Skeletal muscle satellite cell (primary cell): ENCODE measurements around the gene BPI.
"Not testable (repeated sequence)": the region's sequence is repeated elsewhere in the genome, so short reads cannot be mapped to it uniquely, and the experiment has no call there.

ENCODE experiments used
- H3K27me3 ChIP-seq: 2 replicates; pipeline ENCODE4 v1.7.0; 2013; ENCODE audit warnings: low read length; ENCODE audit not compliant: control insufficient read depth, insufficient read depth
- H3K36me3 ChIP-seq: 2 replicates; pipeline ENCODE4 v1.7.0; 2013; ENCODE audit warnings: mild to moderate bottlenecking, control low read depth, low read length; ENCODE audit not compliant: insufficient read depth
- H3K4me1 ChIP-seq: 2 replicates; pipeline ENCODE4 v1.7.0; 2013; ENCODE audit warnings: low read length; ENCODE audit not compliant: control insufficient read depth, insufficient read depth
- H3K4me2 ChIP-seq: 2 replicates; pipeline ENCODE4 v1.7.0; 2013; ENCODE audit warnings: mild to moderate bottlenecking, low read length
- H3K4me3 ChIP-seq: 2 replicates; pipeline ENCODE4 v1.7.0; 2013; ENCODE audit warnings: low read length
- H3K9ac ChIP-seq: 2 replicates; pipeline ENCODE4 v1.7.0; 2013; ENCODE audit warnings: mild to moderate bottlenecking, low read depth, low read length, moderate library complexity
- H3K9me3 ChIP-seq: replicated peaks from 2 replicates; pipeline ENCODE4 v1.7.0; 2013; ENCODE audit warnings: mild to moderate bottlenecking, control low read depth, low read length

Gene BPI

GRCh38 chr20:38339521-38339896 is 35.6 kb downstream of the BPI start:
- not testable (repeated sequence) for H3K9me3 ChIP-seq, H3K4me1 ChIP-seq, H3K4me2 ChIP-seq, H3K36me3 ChIP-seq, H3K4me3 ChIP-seq, H3K9ac ChIP-seq
- H3K27me3 ChIP-seq = peaks cover 65% of the 10 kb centered on the region

GRCh38 chr20:38339997-38340396 is 36.0 kb downstream of the BPI start:
- no peak overlapping the region for H3K4me2 ChIP-seq
- no peak overlapping the region for H3K9ac ChIP-seq
- H3K9me3 ChIP-seq = peaks cover 8% of the 10 kb centered on the region
- H3K27me3 ChIP-seq = peaks cover 67% of the 10 kb centered on the region
- H3K4me1 ChIP-seq = no peaks in the 10 kb centered on the region
- H3K36me3 ChIP-seq = no peaks in the 10 kb centered on the region
- no peak overlapping the region for H3K4me3 ChIP-seq

GRCh38 chr20:38340693-38341092 is 36.7 kb downstream of the BPI start:
- Histone ChIP-seq H3K27me3 (peaks cover 68% of the 10 kb centered on the region), H3K4me2 (no peak overlapping the region), H3K4me1 (no peaks in the 10 kb centered on the region), H3K4me3 (no peak overlapping the region), H3K9ac (no peak overlapping the region), H3K9me3 (peaks cover 8% of the 10 kb centered on the region), H3K36me3 (no peaks in the 10 kb centered on the region)

- Histone ChIP-seq H3K36me3 (no peaks in the 10 kb centered on the region), H3K4me3 (no peak overlapping the region), H3K9me3 (peaks cover 8% of the 10 kb centered on the region), H3K9ac (no peak overlapping the region), H3K27me3 (peaks cover 68% of the 10 kb centered on the region), H3K4me1 (no peaks in the 10 kb centered on the region), H3K4me2 (no peak overlapping the region)
These were observed 38.3 kb downstream of the BPI start for GRCh38 chr20:38342216-38342615.

- no peak overlapping the region for H3K4me2 ChIP-seq
- H3K36me3 ChIP-seq = no peaks in the 10 kb centered on the region
- H3K9ac ChIP-seq = no peak overlapping the region
- peaks cover 70% of the 10 kb centered on the region for H3K27me3 ChIP-seq
- H3K4me1 ChIP-seq = no peaks in the 10 kb centered on the region
- H3K4me3 ChIP-seq = no peak overlapping the region
- peaks cover 5% of the 10 kb centered on the region for H3K9me3 ChIP-seq
These were observed 38.9 kb downstream of the BPI start for GRCh38 chr20:38342713-38343310.

GRCh38 chr20:38343311-38344106 is 39.6 kb downstream of the BPI start:
- no peaks in the 10 kb centered on the region for H3K9me3 ChIP-seq
- H3K4me1 ChIP-seq = no peaks in the 10 kb centered on the region
- H3K9ac ChIP-seq = no peak overlapping the region
- no peaks in the 10 kb centered on the region for H3K36me3 ChIP-seq
- H3K4me2 ChIP-seq = no peak overlapping the region
- H3K4me3 ChIP-seq = no peak overlapping the region
- peaks cover 73% of the 10 kb centered on the region for H3K27me3 ChIP-seq

- no peak overlapping the region for H3K4me3 ChIP-seq
- no peak overlapping the region for H3K9ac ChIP-seq
- no peaks in the 10 kb centered on the region for H3K4me1 ChIP-seq
- no peaks in the 10 kb centered on the region for H3K36me3 ChIP-seq
- H3K27me3 ChIP-seq = peaks cover 75% of the 10 kb centered on the region
- no peaks in the 10 kb centered on the region for H3K9me3 ChIP-seq
- H3K4me2 ChIP-seq = no peak overlapping the region
These were observed 40.2 kb downstream of the BPI start for GRCh38 chr20:38344107-38344701.

GRCh38 chr20:38345643-38346042 is 41.7 kb downstream of the BPI start:
- H3K27me3 ChIP-seq = peaks cover 81% of the 10 kb centered on the region
- H3K36me3 ChIP-seq = no peaks in the 10 kb centered on the region

GRCh38 chr20:38346247-38346651 is 42.3 kb downstream of the BPI start, which contains the start of gene LBP:
Gene LBP (plus strand): TSS chr20:38346482. CDS start chr20:38346517, 35 bp downstream.
- Histone ChIP-seq H3K9ac (no peak within 1 kb of the TSS), H3K4me3 (no peak within 1 kb of the TSS), H3K27me3 (peaks cover 81% of the 10 kb centered on the region)

More at GRCh38 chr20:38345643-38346042, 41.7 kb downstream of the BPI start:
- H3K9ac ChIP-seq = no peak overlapping the region
- H3K4me2 ChIP-seq = no peak overlapping the region
- H3K9me3 ChIP-seq = no peaks in the 10 kb centered on the region
- H3K4me1 ChIP-seq = no peaks in the 10 kb centered on the region
- no peak overlapping the region for H3K4me3 ChIP-seq

GRCh38 chr20:38346741-38347140 is 42.8 kb downstream of the BPI start:
- Histone ChIP-seq H3K36me3 (no peaks in the 10 kb centered on the region), H3K4me1 (no peaks in the 10 kb centered on the region), H3K4me3 (no peak overlapping the region), H3K9ac (no peak overlapping the region), H3K27me3 (peaks cover 79% of the 10 kb centered on the region), H3K9me3 (no peaks in the 10 kb centered on the region), H3K4me2 (no peak overlapping the region)

More at GRCh38 chr20:38346247-38346651, 42.3 kb downstream of the BPI start, which contains the start of gene LBP:
- Histone ChIP-seq H3K9me3 (no peaks in the 10 kb centered on the region), H3K36me3 (no peaks in the 10 kb centered on the region), H3K4me1 (no peaks in the 10 kb centered on the region), H3K4me2 (no peak within 1 kb of the TSS)

GRCh38 chr20:38349856-38350255 is 45.9 kb downstream of the BPI start:
- Histone ChIP-seq H3K36me3 (no peaks in the 10 kb centered on the region), H3K9me3 (no peaks in the 10 kb centered on the region), H3K9ac (no peak overlapping the region), H3K4me3 (no peak overlapping the region), H3K27me3 (peaks cover 54% of the 10 kb centered on the region), H3K4me1 (no peaks in the 10 kb centered on the region), H3K4me2 (no peak overlapping the region)
